Anterior cingulate cortex (tissue), 58 donors: ENCODE results near the gene SAP30BP.
A peak's percentile ranks its signal among the peaks of the same experiment; 100 is the strongest.

Experiments used
- DNase-seq, 58 donors: peaks; one replicate each; lab custom pipeline; 2025; lab: John Stamatoyannopoulos, UW

Gene SAP30BP

GRCh38 chr17:75733471-75733870 is 66.3 kb downstream of the SAP30BP start:
- no peak for DNase-seq

DNA sequence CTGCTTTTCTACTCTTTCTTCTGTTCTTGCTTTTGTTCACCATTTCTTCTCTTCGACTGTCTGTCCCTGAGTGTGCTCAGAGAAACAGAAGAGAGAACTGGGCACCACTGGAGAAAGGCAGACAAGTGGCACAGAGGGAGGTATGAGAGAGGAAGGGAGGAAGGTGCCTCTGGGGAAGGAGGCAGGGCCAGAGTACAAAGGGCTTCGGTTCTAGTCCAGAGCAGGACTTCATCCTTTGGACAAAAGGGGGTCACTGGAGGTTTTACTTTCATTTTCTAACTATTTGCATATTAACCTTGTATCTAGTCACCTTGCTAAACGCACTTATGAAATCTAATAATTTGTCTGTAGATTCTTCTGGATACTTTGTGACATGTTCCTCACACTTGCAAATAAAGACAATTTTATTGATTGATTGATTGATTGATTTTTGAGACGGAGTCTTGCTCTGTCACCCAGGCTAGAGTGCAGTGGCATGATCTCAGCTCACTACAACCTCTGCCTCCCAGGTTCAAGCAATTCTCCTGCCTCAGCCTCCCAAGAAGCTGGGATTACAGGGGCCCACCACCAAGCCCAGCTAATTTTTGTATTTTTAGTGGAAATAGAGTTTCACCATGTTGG is 67.6 kb downstream of the SAP30BP start:
- no peak for DNase-seq

- DNase-seq: no peak
These were observed 69.2 kb downstream of the SAP30BP start for GRCh38 chr17:75736173-75736835.

DNA sequence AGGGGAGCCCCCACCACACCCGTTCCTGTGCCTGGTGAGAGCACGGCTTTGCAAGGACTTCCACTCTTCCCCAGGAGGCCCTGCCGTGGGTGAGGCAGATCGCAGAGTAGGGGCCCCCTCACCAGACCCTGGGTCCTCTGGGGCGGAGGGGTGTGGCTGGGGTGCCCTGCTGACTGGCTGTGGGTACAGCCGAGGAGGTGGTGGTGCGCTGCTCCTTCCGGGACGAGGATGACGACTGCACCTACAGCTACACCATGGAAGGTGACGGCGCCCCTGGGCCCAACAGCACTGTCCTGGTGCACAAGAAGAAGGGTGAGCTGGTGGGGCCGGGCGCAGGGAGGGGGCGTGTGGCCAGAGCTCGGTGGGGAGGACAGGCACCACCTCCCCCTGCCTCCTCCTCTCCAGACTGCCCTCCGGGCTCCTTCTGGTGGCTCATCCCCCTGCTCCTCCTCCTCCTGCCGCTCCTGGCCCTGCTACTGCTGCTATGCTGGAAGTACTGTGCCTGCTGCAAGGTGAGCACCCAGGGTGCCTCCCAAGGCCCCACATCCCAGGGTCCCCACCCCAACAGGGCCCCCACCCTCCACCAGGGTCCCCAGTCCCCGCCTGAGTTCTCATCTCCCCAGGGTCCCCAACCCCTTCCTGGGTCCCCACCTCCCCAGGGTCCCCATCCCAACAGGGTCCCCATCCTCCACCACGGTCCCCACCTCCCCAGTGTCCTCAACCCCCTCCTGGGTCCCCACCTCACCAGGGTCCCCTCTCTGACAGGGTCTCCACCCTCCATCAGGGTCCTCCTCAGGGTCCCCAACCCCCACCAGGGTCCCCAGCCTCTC is 70.2 kb downstream of the SAP30BP start:
- no peak for DNase-seq

DNA sequence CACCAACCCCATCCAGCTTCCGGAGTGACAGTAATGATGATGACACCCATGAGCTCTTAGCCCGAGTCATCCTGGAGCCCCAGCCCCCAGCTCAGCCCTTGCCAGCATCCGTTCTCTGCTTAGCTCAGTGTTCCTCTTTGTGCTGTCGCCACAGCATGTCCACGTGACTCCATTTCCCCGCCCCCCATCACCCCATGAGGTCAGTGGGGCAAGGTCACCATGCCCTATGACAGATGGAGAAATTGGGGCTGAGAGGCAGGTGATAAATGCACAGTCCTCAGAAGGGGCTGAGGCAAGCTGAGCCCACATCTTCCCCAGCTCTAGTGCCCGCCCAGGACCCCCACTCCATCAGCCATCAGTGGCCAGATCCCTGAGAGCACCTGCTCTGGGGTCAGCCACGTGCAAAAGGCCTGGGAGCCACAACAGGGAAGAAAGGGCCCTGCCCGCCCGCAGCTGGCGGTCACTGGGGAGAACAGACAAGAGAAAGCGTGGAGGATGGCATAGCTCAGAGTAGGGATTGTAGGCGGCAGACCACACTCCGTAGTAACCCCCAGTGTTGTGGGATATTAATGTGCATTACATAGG is 71.2 kb downstream of the SAP30BP start:
- DNase-seq: peak in 23 of 58 donors; percentile 12 to 81 (median 28)

DNA sequence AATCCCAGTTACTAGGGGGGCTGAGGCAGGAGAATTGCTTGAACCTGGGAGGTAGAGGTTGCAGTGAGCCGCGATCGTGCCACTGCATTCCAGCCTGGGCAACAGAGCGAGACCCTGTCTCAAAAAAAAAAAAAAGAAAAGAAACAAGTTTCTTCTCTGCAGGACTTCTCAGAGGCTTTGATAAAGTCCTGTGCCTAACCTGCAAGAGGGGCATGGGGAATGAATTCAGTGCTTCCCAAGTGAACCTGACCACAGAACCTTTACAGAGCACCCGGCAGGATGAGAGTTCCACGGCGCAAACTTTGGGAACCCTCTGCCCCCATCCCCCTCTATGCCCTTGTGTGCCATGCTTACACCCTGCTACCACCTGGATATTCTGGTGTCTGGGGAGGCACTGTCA is 72.0 kb downstream of the SAP30BP start:
- DNase-seq: no peak

- DNase-seq: no peak
These were observed 72.7 kb downstream of the SAP30BP start for GRCh38 chr17:75739801-75740200.

- no peak for DNase-seq
These were observed 73.1 kb downstream of the SAP30BP start for GRCh38 chr17:75740215-75740614.

DNA sequence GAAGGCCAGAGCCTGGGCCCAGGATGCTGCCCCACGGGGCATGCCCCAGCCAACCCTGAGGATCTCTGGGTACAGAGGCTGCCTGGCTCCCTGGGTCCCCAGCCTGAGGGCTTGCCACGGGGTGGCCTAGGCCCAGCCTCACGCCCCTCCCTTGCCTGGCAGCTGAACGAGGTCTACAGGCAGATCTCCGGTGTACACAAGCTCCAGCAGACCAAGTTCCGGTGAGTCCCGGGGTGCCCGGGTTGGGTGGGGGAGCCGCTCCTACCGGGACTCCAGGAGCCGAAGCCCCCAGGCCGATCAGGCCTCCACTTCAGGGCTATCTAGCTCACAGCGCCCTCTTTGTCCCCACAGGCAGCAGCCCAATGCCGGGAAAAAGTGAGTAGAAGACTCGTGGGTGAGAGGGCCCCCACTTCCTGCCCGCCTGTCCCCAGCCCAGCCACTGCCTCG is 73.5 kb downstream of the SAP30BP start:
- DNase-seq: no peak

- no peak for DNase-seq
These were observed 75.2 kb downstream of the SAP30BP start for GRCh38 chr17:75742337-75742736.

- no peak for DNase-seq
These were observed 76.6 kb downstream of the SAP30BP start for GRCh38 chr17:75743625-75744206.

DNA sequence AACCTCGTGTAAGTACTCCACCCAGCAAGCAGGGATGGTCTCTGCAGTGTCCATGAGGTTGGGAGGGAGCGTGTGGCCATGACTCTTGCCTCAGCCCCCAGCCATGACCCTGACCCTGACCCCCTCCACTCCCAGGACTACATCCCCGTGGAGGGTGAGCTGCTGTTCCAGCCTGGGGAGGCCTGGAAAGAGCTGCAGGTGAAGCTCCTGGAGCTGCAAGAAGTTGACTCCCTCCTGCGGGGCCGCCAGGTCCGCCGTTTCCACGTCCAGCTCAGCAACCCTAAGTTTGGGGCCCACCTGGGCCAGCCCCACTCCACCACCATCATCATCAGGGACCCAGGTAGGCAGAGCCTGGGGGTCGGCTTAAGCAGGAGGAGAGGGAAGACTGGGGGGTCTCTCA is 81.6 kb downstream of the SAP30BP start:
- no peak for DNase-seq

GRCh38 chr17:75749545-75750389 is 82.6 kb downstream of the SAP30BP start:
- DNase-seq: peak in 56 of 58 donors; percentile 35 to 95 (median 70)

- no peak for DNase-seq
These were observed 83.7 kb downstream of the SAP30BP start for GRCh38 chr17:75750661-75751423.

DNA sequence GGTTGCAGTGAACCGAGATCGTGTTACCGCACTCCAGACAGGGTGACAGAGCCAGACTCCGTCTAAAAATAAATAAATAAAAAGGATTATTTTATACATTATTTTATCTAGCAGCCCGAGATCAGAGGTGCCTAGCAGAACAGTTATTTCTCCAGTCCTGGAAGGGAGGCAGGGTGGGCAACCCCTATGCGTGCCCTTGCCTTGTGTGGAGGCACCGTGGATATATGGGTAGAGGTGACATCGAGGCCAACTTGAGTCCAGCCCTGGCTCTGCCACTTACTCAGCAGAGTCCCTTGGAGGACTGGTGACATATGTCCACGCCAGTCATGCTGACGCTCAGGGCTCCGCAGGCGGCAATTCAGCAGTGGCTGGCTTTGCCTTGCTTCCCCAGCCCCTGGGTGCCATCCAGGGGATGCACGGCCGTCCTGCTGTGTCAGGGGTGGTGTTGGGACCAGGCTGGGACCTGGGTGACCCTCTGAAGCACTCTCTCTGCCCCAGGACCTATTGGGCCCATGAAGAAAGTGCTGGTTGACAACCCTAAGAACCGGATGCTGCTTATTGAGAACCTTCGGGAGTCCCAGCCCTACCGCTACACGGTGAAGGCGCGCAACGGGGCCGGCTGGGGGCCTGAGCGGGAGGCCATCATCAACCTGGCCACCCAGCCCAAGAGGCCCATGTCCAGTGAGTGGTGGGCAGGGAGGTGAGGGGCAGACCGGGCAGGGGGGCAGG is 84.7 kb downstream of the SAP30BP start:
- no peak for DNase-seq

DNA sequence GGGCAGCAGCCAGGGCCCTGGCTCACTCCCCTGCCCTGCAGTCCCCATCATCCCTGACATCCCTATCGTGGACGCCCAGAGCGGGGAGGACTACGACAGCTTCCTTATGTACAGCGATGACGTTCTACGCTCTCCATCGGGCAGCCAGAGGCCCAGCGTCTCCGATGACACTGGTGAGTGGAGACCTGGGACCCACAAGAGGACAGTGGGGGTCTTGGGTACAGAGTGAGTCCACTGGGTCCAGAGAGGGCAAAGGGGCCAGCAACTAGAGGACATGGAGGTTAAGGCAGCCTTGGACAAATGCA is 85.2 kb downstream of the SAP30BP start:
- DNase-seq: no peak

GRCh38 chr17:75752802-75753513 is 85.8 kb downstream of the SAP30BP start:
- DNase-seq: no peak
